HCT116 (cell line): ENCODE results near the gene TSPAN14.

Source experiments
- CEBPB ChIP-seq: IDR thresholded peaks from 2 replicates; pipeline ENCODE4 v1.6.1; 2012; ENCODE audit warnings: low read depth
- CTCF ChIP-seq, 3 experiments: fragments of 200-600 bp in 1 of 3; sonication (generic) in 1 of 3; IDR thresholded peaks in 2 of 3; conservative IDR thresholded peaks in 1 of 3; 2 replicates each; pipeline ENCODE4 v1.5.1; 2012 to 2017; ENCODE audit warnings: low read depth in 2 of 3, low read length in 2 of 3, antibody characterized with exemption in 1 of 3, borderline replicate concordance in 1 of 3, control low read depth in 1 of 3, mild to moderate bottlenecking in 1 of 3, mixed read lengths in 1 of 3, mixed run types in 1 of 3, moderate library complexity in 1 of 3; ENCODE audit not compliant: insufficient read depth in 1 of 3
- EZH2 ChIP-seq: fragments of 200-600 bp; sonication (generic); IDR thresholded peaks from 2 replicates; pipeline ENCODE4 v1.6.1; 2017; ENCODE audit warnings: antibody characterized with exemption, mixed run types
- FOSL1 ChIP-seq: IDR thresholded peaks from 2 replicates; pipeline ENCODE4 v1.6.1; 2012; ENCODE audit warnings: low read depth
- MAX ChIP-seq: IDR thresholded peaks from 2 replicates; pipeline ENCODE4 v1.6.1; 2012
- POLR2A ChIP-seq: IDR thresholded peaks from 2 replicates; pipeline ENCODE4 v1.7.0; 2011; ENCODE audit warnings: borderline replicate concordance; ENCODE audit not compliant: insufficient read depth, insufficient read length; ENCODE audit errors: extremely low read depth
- REST ChIP-seq: IDR thresholded peaks from 2 replicates; pipeline ENCODE4 v1.6.1; 2012; ENCODE audit warnings: low read depth
- SP1 ChIP-seq: IDR thresholded peaks from 2 replicates; pipeline ENCODE4 v1.6.1; 2012; ENCODE audit warnings: low read depth
- YY1 ChIP-seq: IDR thresholded peaks from 2 replicates; pipeline ENCODE4 v1.6.1; 2011; ENCODE audit warnings: low read length, low read depth, moderate library complexity, mild to moderate bottlenecking; ENCODE audit not compliant: insufficient replicate concordance; ENCODE audit errors: extremely low read depth
- ZBTB33 ChIP-seq: IDR thresholded peaks from 2 replicates; pipeline ENCODE4 v1.6.1; 2011; ENCODE audit warnings: mild to moderate bottlenecking, low read length, moderate library complexity; ENCODE audit not compliant: insufficient replicate concordance; ENCODE audit errors: extremely low read depth
- ZNF274 ChIP-seq: fragments of 200-500 bp; sonication (Bioruptor generic); IDR thresholded peaks from 2 replicates; pipeline ENCODE4 v1.6.1; 2014; ENCODE audit warnings: mild to moderate bottlenecking, low read depth, low read length, inconsistent platforms

GRCh38 chr10:80532571-80532970, 78.5 kb downstream of the TSPAN14 start:
- TF ChIP-seq EZH2 (no peak), CTCF (IDR thresholded peaks at IDR 0.05 in 2 of 3, conservative IDR thresholded peaks at IDR 0.05 in 1 of 3; ENCODE audit: borderline replicate concordance in 1 of 3, insufficient read depth in 1 of 3, low read depth in 2 of 3, low read length in 2 of 3) (no peak), POLR2A (no peak), ZNF274 (no peak), CEBPB (no peak), ZBTB33 (no peak), MAX (no peak), REST (no peak), SP1 (no peak), YY1 (no peak), FOSL1 (no peak)
